ENCODE results near the gene KLHL5. TPM values are rescaled to one million over a fixed set of nuclear protein-coding genes. Genes with fewer than 3 reads are reported as not detected.

Gene KLHL5
- total and polyA plus RNA-seq, 9 of the 15 experiments (the other 6 are each of a cell fraction or from before 2014, with no cell fraction given) = 8.0 to 30.8 (median 22.1) TPM

- CTCF ChIA-PET (ENCODE audit: low intra/inter-chr PET ratio) = no interaction called here
- 18% methylated on average over 2 of the region's 2 CpGs for WGBS (ENCODE audit: insufficient coverage, low coverage, missing lambda C conversion rate)
- BruUV-seq (replicated peaks) = no TSS peak
- POLR2A ChIA-PET = no interaction called here
- peak; percentile 64 for TF ChIP-seq RBM25 (IDR thresholded peaks at IDR 0.05; ENCODE audit: low read depth, low read length, severe bottlenecking)
- no peak for TF ChIP-seq ZKSCAN3 (CRISPR knock-in tag; IDR thresholded peaks at IDR 0.05)
- FAIRE-seq (no peak), ATAC-seq (no peak), DNase-seq (ENCODE audit: extremely low read depth in 1 of 4, low spot score in 3 of 4) (no peak)
- Histone ChIP-seq H3K4me1 (replicated peaks in 1 of 2; ENCODE audit: control insufficient read depth in 2 of 2, insufficient read depth in 2 of 2, low read length in 2 of 2) (no peaks in the 10 kb centered on the region), H3K4me2 (ENCODE audit: insufficient read depth, low read length) (no peak overlapping the region), H4K20me1 (replicated peaks; ENCODE audit: control insufficient read depth, insufficient read depth, low read length) (no peaks in the 10 kb centered on the region), H3K9ac (ENCODE audit: insufficient read depth in 1 of 2, low read depth in 2 of 2, low read length in 2 of 2) (no peak overlapping the region), H3K27ac (ENCODE audit: extremely low read depth, low read depth, low read length) (no peak overlapping the region), H3K79me2 (ENCODE audit: control insufficient read depth, insufficient read depth, low read length) (no peaks in the 10 kb centered on the region), H3K9me1 (ENCODE audit: control insufficient read depth, insufficient read depth, low read length) (no peaks in the 10 kb centered on the region), H3K27me3 (ENCODE audit: control insufficient read depth in 2 of 2, insufficient read depth in 2 of 2, low read length in 2 of 2) (no peaks in the 10 kb centered on the region), H3K4me3 (no peak overlapping the region), H2AFZ (ENCODE audit: low read depth, low read length) (no peak overlapping the region), H3K36me3 (ENCODE audit: control insufficient read depth, insufficient read depth, low read length) (no peaks in the 10 kb centered on the region), H3K9me3 (replicated peaks; ENCODE audit: control insufficient read depth, insufficient read depth, low read depth, low read length) (no peaks in the 10 kb centered on the region)
- in situ Hi-C loops (cut with MboI) = no loop called here
- intact Hi-C loops (cut with micrococcal nuclease) = no loop called here
Measured at GRCh38 chr4:39078829-39079228, 16.8 kb downstream of the KLHL5 start.

- in situ Hi-C loops (cut with MboI) (no loop called here), intact Hi-C loops (cut with micrococcal nuclease) (no loop called here)
- Histone ChIP-seq H3K27me3 (ENCODE audit: control insufficient read depth in 2 of 2, insufficient read depth in 2 of 2, low read length in 2 of 2) (no peaks in the 10 kb centered on the region), H4K20me1 (replicated peaks; ENCODE audit: control insufficient read depth, insufficient read depth, low read length) (no peaks in the 10 kb centered on the region), H3K9me3 (replicated peaks; ENCODE audit: control insufficient read depth, insufficient read depth, low read depth, low read length) (no peaks in the 10 kb centered on the region), H3K9me1 (ENCODE audit: control insufficient read depth, insufficient read depth, low read length) (no peaks in the 10 kb centered on the region), H3K27ac (ENCODE audit: extremely low read depth, low read depth, low read length) (no peak overlapping the region), H3K4me1 (replicated peaks in 1 of 2; ENCODE audit: control insufficient read depth in 2 of 2, insufficient read depth in 2 of 2, low read length in 2 of 2) (peaks cover 0 to 6% of the 10 kb centered on the region in 2 experiments; a peak in 3 of 5 replicates), H3K4me3 (no peak overlapping the region), H3K9ac (ENCODE audit: insufficient read depth in 1 of 2, low read depth in 2 of 2, low read length in 2 of 2) (no peak overlapping the region), H3K79me2 (ENCODE audit: control insufficient read depth, insufficient read depth, low read length) (no peaks in the 10 kb centered on the region), H2AFZ (ENCODE audit: low read depth, low read length) (no peak overlapping the region), H3K36me3 (ENCODE audit: control insufficient read depth, insufficient read depth, low read length) (peaks cover 2% of the 10 kb centered on the region; the same call in 1 of the 3 replicates), H3K4me2 (ENCODE audit: insufficient read depth, low read length) (no peak overlapping the region)
- no peak for FAIRE-seq
- ChIA-PET CTCF (ENCODE audit: low intra/inter-chr PET ratio) (no interaction called here), POLR2A (no interaction called here)
- BruUV-seq (replicated peaks) = no TSS peak
- DNase-seq (ENCODE audit: extremely low read depth in 1 of 4, low spot score in 3 of 4) = no peak
- TF ChIP-seq PKNOX1 (IDR thresholded peaks at IDR 0.05) (peak; percentile 38; the same call in 1 of the 2 replicates), POLR2G (IDR thresholded peaks at IDR 0.05; ENCODE audit: low read depth, low read length) (no peak)
- ATAC-seq = no peak
Measured at GRCh38 chr4:39083164-39083563, 21.1 kb downstream of the KLHL5 start.
